H1 (cell line): Measurements from ENCODE around the gene SND1. TPM values are rescaled to one million over a fixed set of nuclear protein-coding genes. Genes with fewer than 3 reads are reported as not detected.

Experiments
- CTCF ChIA-PET: fragments of 300-600 bp; sonication (Branson Sonifier 250); formaldehyde crosslinking; loops from one replicate; lab custom pipeline; 2021; ENCODE audit not compliant: partially characterized antibody; lab: Charles Lee
- POLR2A ChIA-PET: fragments of 300-600 bp; sonication (Branson Sonifier 250); formaldehyde crosslinking; loops from one replicate; lab custom pipeline; 2021; ENCODE audit warnings: inconsistent platforms; ENCODE audit not compliant: partially characterized antibody; lab: Charles Lee
- DNase-seq, 2 experiments: peaks; one replicate each; pipeline versions ENCODE4 v3.0.0 to v3.0.0-alpha.2; 2010 to 2022; ENCODE audit warnings: low spot score in 2 of 2, low read depth in 1 of 2, mixed read lengths in 1 of 2
- FAIRE-seq: peaks from 2 replicates; lab custom pipeline; 2011; peaks lifted over from hg19 to GRCh38; lab: Jason Lieb, UNC
- H2AFZ ChIP-seq: 2 replicates; pipeline ENCODE4 v1.8.1; 2012; ENCODE audit warnings: low read length, inconsistent platforms
- H2AK5ac ChIP-seq: 2 replicates; pipeline ENCODE4 v1.6.1; 2013; ENCODE audit warnings: low read depth, low read length
- H2BK120ac ChIP-seq: replicated peaks from 2 replicates; pipeline ENCODE3; 2013; ENCODE audit warnings: low read depth, low read length, inconsistent platforms
- H2BK12ac ChIP-seq: 2 replicates; pipeline ENCODE4 v1.6.1; 2013; ENCODE audit warnings: low read depth, low read length
- H2BK15ac ChIP-seq: 2 replicates; pipeline ENCODE4 v1.6.1; 2013; ENCODE audit warnings: low read length
- H2BK20ac ChIP-seq: 2 replicates; pipeline ENCODE4 v1.6.1; 2013; ENCODE audit warnings: low read length
- H2BK5ac ChIP-seq: 2 replicates; pipeline ENCODE4 v1.6.1; 2013; ENCODE audit warnings: low read depth, low read length
- H3K14ac ChIP-seq: 2 replicates; pipeline ENCODE4 v1.6.1; 2013; ENCODE audit warnings: inconsistent platforms; ENCODE audit not compliant: insufficient read length
- H3K18ac ChIP-seq: 2 replicates; pipeline ENCODE4 v1.6.1; 2013; ENCODE audit warnings: low read length; ENCODE audit errors: extremely low read depth
- H3K23ac ChIP-seq: 2 replicates; pipeline ENCODE4 v1.6.1; 2013; ENCODE audit warnings: inconsistent platforms; ENCODE audit not compliant: insufficient read length
- H3K23me2 ChIP-seq: 2 replicates; pipeline ENCODE4 v1.6.1; 2013; ENCODE audit warnings: low read depth, low read length
- H3K27ac ChIP-seq: 2 replicates; pipeline ENCODE4 v1.6.1; 2011; ENCODE audit warnings: low read depth, low read length, inconsistent platforms
- H3K27me3 ChIP-seq, 4 experiments: replicated peaks in 1 of 4; 1 replicate in 1 of 4; 2 replicates in 3 of 4; pipeline versions ENCODE4 v1.6.1 to v1.8.1; 2011 to 2013; ENCODE audit warnings: low read length in 3 of 4, mild to moderate bottlenecking in 3 of 4, inconsistent platforms in 2 of 4, mixed read lengths in 2 of 4, moderate library complexity in 1 of 4; ENCODE audit not compliant: control insufficient read depth in 3 of 4, insufficient read depth in 3 of 4; ENCODE audit errors: extremely low read depth in 1 of 4
- H3K36me3 ChIP-seq, 4 experiments: 2 replicates each; pipeline versions ENCODE4 v1.6.1 to v1.8.1; 2011 to 2013; ENCODE audit warnings: mild to moderate bottlenecking in 4 of 4, low read length in 3 of 4, moderate library complexity in 2 of 4, control low read depth in 1 of 4, inconsistent platforms in 1 of 4; ENCODE audit not compliant: insufficient read depth in 4 of 4, control insufficient read depth in 2 of 4
- H3K4ac ChIP-seq: replicated peaks from 2 replicates; pipeline ENCODE3; 2013; ENCODE audit warnings: low read length, low read depth, mixed read lengths, inconsistent platforms; ENCODE audit not compliant: insufficient read length
- H3K4me1 ChIP-seq, 4 experiments: replicated peaks in 1 of 4; 1 replicate in 1 of 4; 2 replicates in 3 of 4; pipeline versions ENCODE4 v1.6.1 to v1.8.1; 2011 to 2013; ENCODE audit warnings: low read length in 3 of 4, inconsistent platforms in 2 of 4, mixed read lengths in 1 of 4; ENCODE audit not compliant: insufficient read depth in 4 of 4, control insufficient read depth in 3 of 4
- H3K4me2 ChIP-seq, 2 experiments: 2 replicates each; pipeline versions ENCODE4 v1.6.1 to v1.8.1; 2011 to 2013; ENCODE audit warnings: low read depth in 2 of 2, low read length in 2 of 2, control low read depth in 1 of 2, inconsistent platforms in 1 of 2, mild to moderate bottlenecking in 1 of 2; ENCODE audit not compliant: insufficient read depth in 1 of 2
- H3K4me3 ChIP-seq, 4 experiments: fragments of 200-600, 300-600 bp in 1 of 4; sonication (generic), shearing (Covaris generic), sonication (Bioruptor Twin) in 1 of 4; 2 replicates each; pipeline versions ENCODE4 v1.5.1 to v1.8.1; 2011 to 2016; ENCODE audit warnings: low read length in 4 of 4, low read depth in 3 of 4, control low read depth in 2 of 4, inconsistent platforms in 2 of 4, mild to moderate bottlenecking in 2 of 4, mixed read lengths in 1 of 4, moderate library complexity in 1 of 4; ENCODE audit not compliant: insufficient read depth in 2 of 4; ENCODE audit errors: extremely low read depth in 1 of 4
- H3K56ac ChIP-seq: replicated peaks from 2 replicates; pipeline ENCODE3; 2013; ENCODE audit warnings: low read depth, mild to moderate bottlenecking, mixed read lengths, low read length, inconsistent platforms; ENCODE audit not compliant: insufficient read length
- H3K79me1 ChIP-seq: 2 replicates; pipeline ENCODE4 v1.6.1; 2013; ENCODE audit warnings: low read depth, low read length, control low read depth
- H3K79me2 ChIP-seq, 2 experiments: 2 replicates each; pipeline versions ENCODE4 v1.6.1 to v1.8.1; 2012 to 2013; ENCODE audit warnings: low read length in 2 of 2, mild to moderate bottlenecking in 2 of 2, inconsistent platforms in 1 of 2; ENCODE audit not compliant: insufficient read depth in 2 of 2, control insufficient read depth in 1 of 2
- H3K9ac ChIP-seq, 4 experiments: replicated peaks in 1 of 4; 1 replicate in 1 of 4; 2 replicates in 3 of 4; pipeline versions ENCODE4 v1.6.1 to v1.8.1; 2011 to 2013; ENCODE audit warnings: low read depth in 3 of 4, low read length in 3 of 4, control low read depth in 2 of 4, mild to moderate bottlenecking in 2 of 4, moderate library complexity in 2 of 4, inconsistent platforms in 1 of 4; ENCODE audit errors: extremely low read depth in 1 of 4
- H3K9me3 ChIP-seq, 2 experiments: 2 replicates each; pipeline versions ENCODE4 v1.6.1 to v1.8.1; 2012 to 2013; ENCODE audit warnings: mild to moderate bottlenecking in 2 of 2, moderate library complexity in 2 of 2, control low read depth in 1 of 2, inconsistent platforms in 1 of 2, low read depth in 1 of 2, low read length in 1 of 2, mixed read lengths in 1 of 2; ENCODE audit not compliant: insufficient read depth in 2 of 2
- H4K20me1 ChIP-seq, 2 experiments: replicated peaks in 1 of 2; 2 replicates each; pipeline versions ENCODE3 to v1.8.1; 2011 to 2013; ENCODE audit warnings: inconsistent platforms in 2 of 2, low read length in 2 of 2, mild to moderate bottlenecking in 1 of 2; ENCODE audit not compliant: insufficient read depth in 2 of 2, control insufficient read depth in 1 of 2
- H4K5ac ChIP-seq: 2 replicates; pipeline ENCODE4 v1.6.1; 2013; ENCODE audit warnings: low read length, low read depth, mixed read lengths, inconsistent platforms; ENCODE audit not compliant: insufficient read length
- H4K8ac ChIP-seq: 2 replicates; pipeline ENCODE4 v1.8.0; 2013; ENCODE audit warnings: mild to moderate bottlenecking, moderate library complexity, low read length, inconsistent platforms; ENCODE audit not compliant: insufficient read depth; ENCODE audit errors: extremely low read depth
- H4K91ac ChIP-seq: replicated peaks from 2 replicates; pipeline ENCODE3; 2013; ENCODE audit warnings: low read length, mixed read lengths, inconsistent platforms; ENCODE audit not compliant: insufficient read length
- EP300 ChIP-seq, 2 experiments: IDR thresholded peaks; 1 replicate in 1 of 2; 2 replicates in 1 of 2; pipeline ENCODE4 v1.6.1; 2011 to 2012; ENCODE audit warnings: low read depth in 2 of 2, low read length in 2 of 2, mild to moderate bottlenecking in 2 of 2, borderline replicate concordance in 1 of 2, inconsistent platforms in 1 of 2, moderate library complexity in 1 of 2
- HDAC2 ChIP-seq, 2 experiments: fragments of 300-600 bp in 1 of 2; sonication (generic) in 1 of 2; IDR thresholded peaks; 2 replicates each; pipeline ENCODE4 v1.6.1; 2011 to 2012; ENCODE audit warnings: low read depth in 2 of 2, low read length in 2 of 2, mild to moderate bottlenecking in 2 of 2, moderate library complexity in 2 of 2, borderline replicate concordance in 1 of 2, inconsistent platforms in 1 of 2
- HDAC6 ChIP-seq: IDR thresholded peaks from one replicate; pipeline ENCODE4 v1.7.1; 2012; ENCODE audit warnings: low read depth, mild to moderate bottlenecking, inconsistent platforms, low read length, moderate library complexity
- SAP30 ChIP-seq: fragments of 300-600 bp; sonication (generic); IDR thresholded peaks from 2 replicates; pipeline ENCODE4 v1.7.1; 2012; ENCODE audit warnings: low read length, moderate library complexity, mild to moderate bottlenecking, inconsistent platforms; ENCODE audit not compliant: insufficient read depth, insufficient replicate concordance
- SIRT6 ChIP-seq: IDR thresholded peaks from one replicate; pipeline ENCODE4 v1.7.1; 2012; ENCODE audit warnings: low read length, inconsistent platforms
- SP1 ChIP-seq: IDR thresholded peaks from 2 replicates; pipeline ENCODE4 v1.6.1; 2011; ENCODE audit warnings: low read depth, low read length
- SUZ12 ChIP-seq: fragments of 200-600 bp; sonication (generic); IDR thresholded peaks from 2 replicates; pipeline ENCODE4 v1.6.1; 2012; ENCODE audit warnings: mild to moderate bottlenecking, inconsistent platforms, low read length, moderate library complexity, mixed read lengths
- polyA plus RNA-seq, 7 experiments: library from polyadenylated mRNA; depleted of rRNA in 3 of 7; stranded (reverse) in 5 of 7; unstranded in 2 of 7; fragments of >200 nt in 5 of 7; fragments of 200-250 nt in 2 of 7; gene quantifications; 1 replicate in 5 of 7; 2 replicates in 1 of 7; 4 replicates in 1 of 7; pipeline versions ENCODE4 v1.2.1 to v1.2.3, GENCODE V29; 2011 to 2013; ENCODE audit warnings: missing spikeins in 2 of 7, mixed read lengths in 2 of 7
- total RNA-seq: library from RNA; stranded (reverse); fragmentation: NEBNext Ultra II Directional; extraction: Animal tissue kit (Norgen Biotek cat#: 25700); gene quantifications from 2 replicates; pipeline ENCODE4 v1.2.1, GENCODE V29; 2021
- TF ChIP-seq, protein P1 (sequence below): IDR thresholded peaks from 2 replicates; pipeline ENCODE4 v1.6.1; 2012; ENCODE audit warnings: inconsistent platforms
- TF ChIP-seq, protein P2 (sequence below): IDR thresholded peaks from 2 replicates; pipeline ENCODE4 v1.6.1; 2012; ENCODE audit warnings: low read length, inconsistent platforms
- TF ChIP-seq, protein P3 (sequence below): IDR thresholded peaks from 2 replicates; pipeline ENCODE4 v1.6.1; 2011; ENCODE audit warnings: low read length, improper control_type of control experiment

The SND1 gene
- total and polyA plus RNA-seq, 2 of the 8 experiments (the other 6 are each of a cell fraction or from before 2014, with no cell fraction given) = 122 to 290 TPM

DNA sequence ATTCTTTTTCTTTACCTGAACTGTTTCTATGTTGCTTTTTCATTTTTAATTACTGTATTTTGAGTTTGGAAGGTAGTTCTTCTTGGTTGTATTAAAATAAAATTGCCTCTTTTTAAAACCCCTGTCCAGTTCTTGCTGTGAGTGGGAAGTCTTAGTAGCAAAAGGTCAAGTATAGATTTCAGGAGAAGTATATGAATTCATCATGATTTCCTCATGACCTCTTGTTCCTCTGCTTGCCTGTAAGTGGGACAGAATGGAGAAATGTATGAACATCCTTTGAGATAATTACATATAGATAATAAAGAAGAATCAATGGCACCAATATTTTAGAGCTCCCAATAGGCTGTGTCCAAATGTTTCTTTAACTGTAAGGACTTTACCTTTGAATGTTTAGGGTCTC lies 253.0 kb downstream of the SND1 start:
- FAIRE-seq = no peak
- H3K23me2 ChIP-seq = no peaks in the 10 kb centered on the region
- H4K91ac ChIP-seq = no peak overlapping the region
- H3K4me3 ChIP-seq = no peak overlapping the region
- H3K36me3 ChIP-seq = peaks cover 0 to 4% (median 0%) of the 10 kb centered on the region in 4 experiments; a peak in 3 of 8 replicates
- no peak overlapping the region for H4K8ac ChIP-seq
- 0 out of 4 replicates have a peak overlapping the region, but pooled peaks of 1 of the 2 experiments have one; percentile 36 for H3K4me2 ChIP-seq
- ChIA-PET POLR2A (interaction anchor here (1.0 to 1.4 kb wide), 2 partner anchors 17 to 24 kb away, joined by 3 read pairs; no protein-coding TSS in a partner anchor), CTCF (interaction anchor here (1.5 kb wide), 1 partner anchor 41 kb away, joined by 3 read pairs; no protein-coding TSS in a partner anchor)
- no peak overlapping the region for H3K18ac ChIP-seq
- H2AFZ ChIP-seq = no peak overlapping the region
- H3K4me1 ChIP-seq = peaks cover 16 to 33% (median 25%) of the 10 kb centered on the region in 4 experiments
- no peaks in the 10 kb centered on the region; the same call in 1 of the 2 replicates for H3K79me1 ChIP-seq
- no peak overlapping the region for H4K5ac ChIP-seq
- no peaks in the 10 kb centered on the region for H3K27me3 ChIP-seq
- no peaks in the 10 kb centered on the region for H3K9me3 ChIP-seq
- H3K4ac ChIP-seq = no peak overlapping the region
- H3K23ac ChIP-seq = no peak overlapping the region
- no peak overlapping the region for H3K27ac ChIP-seq
- no peak overlapping the region for H3K9ac ChIP-seq
- DNase-seq = no peak
- H2AK5ac ChIP-seq = no peak overlapping the region
- no peak overlapping the region for H2BK5ac ChIP-seq
- H2BK120ac ChIP-seq = no peak overlapping the region
- H2BK15ac ChIP-seq = no peak overlapping the region
- H2BK12ac ChIP-seq = no peak overlapping the region
- H3K79me2 ChIP-seq = peaks cover 0 to 24% of the 10 kb centered on the region in 2 experiments; a peak in 1 of 4 replicates
- H3K14ac ChIP-seq = no peak overlapping the region
- no peak overlapping the region for H3K56ac ChIP-seq
- peaks cover 3 to 4% of the 10 kb centered on the region in 2 experiments for H4K20me1 ChIP-seq
- H2BK20ac ChIP-seq = no peak overlapping the region
- TF ChIP-seq SIRT6 (no peak), EP300 (IDR thresholded peaks at IDR 0.05; ENCODE audit: borderline replicate concordance in 1 of 2, low read depth in 2 of 2, low read length in 2 of 2) (no peak), SP1 (no peak), SAP30 (no peak), HDAC6 (no peak), HDAC2 (IDR thresholded peaks at IDR 0.05; ENCODE audit: borderline replicate concordance in 1 of 2, low read depth in 2 of 2, low read length in 2 of 2) (no peak), SUZ12 (no peak)
- TF ChIP-seq, protein P1, sequence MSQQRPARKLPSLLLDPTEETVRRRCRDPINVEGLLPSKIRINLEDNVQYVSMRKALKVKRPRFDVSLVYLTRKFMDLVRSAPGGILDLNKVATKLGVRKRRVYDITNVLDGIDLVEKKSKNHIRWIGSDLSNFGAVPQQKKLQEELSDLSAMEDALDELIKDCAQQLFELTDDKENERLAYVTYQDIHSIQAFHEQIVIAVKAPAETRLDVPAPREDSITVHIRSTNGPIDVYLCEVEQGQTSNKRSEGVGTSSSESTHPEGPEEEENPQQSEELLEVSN = no peak
- TF ChIP-seq, protein P2, sequence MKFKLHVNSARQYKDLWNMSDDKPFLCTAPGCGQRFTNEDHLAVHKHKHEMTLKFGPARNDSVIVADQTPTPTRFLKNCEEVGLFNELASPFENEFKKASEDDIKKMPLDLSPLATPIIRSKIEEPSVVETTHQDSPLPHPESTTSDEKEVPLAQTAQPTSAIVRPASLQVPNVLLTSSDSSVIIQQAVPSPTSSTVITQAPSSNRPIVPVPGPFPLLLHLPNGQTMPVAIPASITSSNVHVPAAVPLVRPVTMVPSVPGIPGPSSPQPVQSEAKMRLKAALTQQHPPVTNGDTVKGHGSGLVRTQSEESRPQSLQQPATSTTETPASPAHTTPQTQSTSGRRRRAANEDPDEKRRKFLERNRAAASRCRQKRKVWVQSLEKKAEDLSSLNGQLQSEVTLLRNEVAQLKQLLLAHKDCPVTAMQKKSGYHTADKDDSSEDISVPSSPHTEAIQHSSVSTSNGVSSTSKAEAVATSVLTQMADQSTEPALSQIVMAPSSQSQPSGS = no peak
- TF ChIP-seq, protein P3, sequence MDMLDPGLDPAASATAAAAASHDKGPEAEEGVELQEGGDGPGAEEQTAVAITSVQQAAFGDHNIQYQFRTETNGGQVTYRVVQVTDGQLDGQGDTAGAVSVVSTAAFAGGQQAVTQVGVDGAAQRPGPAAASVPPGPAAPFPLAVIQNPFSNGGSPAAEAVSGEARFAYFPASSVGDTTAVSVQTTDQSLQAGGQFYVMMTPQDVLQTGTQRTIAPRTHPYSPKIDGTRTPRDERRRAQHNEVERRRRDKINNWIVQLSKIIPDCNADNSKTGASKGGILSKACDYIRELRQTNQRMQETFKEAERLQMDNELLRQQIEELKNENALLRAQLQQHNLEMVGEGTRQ = no peak
